IMR-90 (cell line): ENCODE results near the gene EPHX1. TPM values are rescaled to one million over a fixed set of nuclear protein-coding genes. Genes with fewer than 3 reads are reported as not detected.

Source experiments
- ATAC-seq: fragments of 200-7000 bp; cut with Tn5 transposase; 2 replicates; pipeline ENCODE4 v1.9.1; 2020; ENCODE audit warnings: low read depth, mild to moderate bottlenecking, moderate library complexity
- BruUV-seq: library from RNA; stranded (reverse); fragments of 400-500 nt; replicated peaks from 2 replicates; lab custom pipeline; 2021; lab: Mats Ljungman, UMichigan
- CTCF ChIA-PET: fragments of 300-600 bp; formaldehyde crosslinking; extraction: SDS; loops from one replicate; lab custom pipeline; 2021; ENCODE audit warnings: antibody characterized with exemption; lab: Yijun Ruan, JAX
- POLR2A ChIA-PET: fragments of 300-600 bp; sonication (Branson Sonifier 250); formaldehyde crosslinking; loops from one replicate; lab custom pipeline; 2022; ENCODE audit warnings: antibody characterized with exemption; ENCODE audit not compliant: unreplicated experiment; lab: Charles Lee
- DNase-seq: peaks from one replicate; pipeline ENCODE4 v3.0.0; 2013
- H2AFZ ChIP-seq: replicated peaks from 2 replicates; pipeline ENCODE3; 2013; ENCODE audit warnings: low read length, mild to moderate bottlenecking; ENCODE audit not compliant: poor library complexity
- H2AK5ac ChIP-seq: 2 replicates; pipeline ENCODE4 v1.6.1; 2013; ENCODE audit warnings: low read depth, low read length, inconsistent platforms
- H2AK9ac ChIP-seq: replicated peaks from 2 replicates; pipeline ENCODE3; 2013; ENCODE audit warnings: mild to moderate bottlenecking, low read depth, low read length, moderate library complexity; ENCODE audit not compliant: poor library complexity
- H2BK120ac ChIP-seq: 2 replicates; pipeline ENCODE4 v1.6.1; 2013; ENCODE audit warnings: low read depth, low read length, inconsistent platforms
- H2BK15ac ChIP-seq: 3 replicates; pipeline ENCODE4 v1.6.1; 2013; ENCODE audit warnings: low read depth, low read length, inconsistent platforms
- H2BK20ac ChIP-seq: 2 replicates; pipeline ENCODE4 v1.6.1; 2013; ENCODE audit warnings: low read depth, mild to moderate bottlenecking, inconsistent platforms, low read length, moderate library complexity
- H2BK5ac ChIP-seq: 2 replicates; pipeline ENCODE4 v1.6.1; 2013; ENCODE audit warnings: mild to moderate bottlenecking, low read depth, low read length, inconsistent platforms; ENCODE audit not compliant: poor library complexity, severe bottlenecking
- H3K14ac ChIP-seq: replicated peaks from 2 replicates; pipeline ENCODE4 v1.6.1; 2013; ENCODE audit warnings: low read depth, low read length, inconsistent platforms
- H3K18ac ChIP-seq: 2 replicates; pipeline ENCODE4 v1.6.1; 2013; ENCODE audit warnings: low read depth, low read length, control low read depth
- H3K23ac ChIP-seq: 2 replicates; pipeline ENCODE4 v1.6.1; 2013; ENCODE audit warnings: low read depth, low read length, inconsistent platforms
- H3K27ac ChIP-seq: 2 replicates; pipeline ENCODE4 v1.5.1; 2013; ENCODE audit warnings: mild to moderate bottlenecking, control low read depth, low read length; ENCODE audit not compliant: insufficient read depth
- H3K27me3 ChIP-seq: 2 replicates; pipeline ENCODE4 v1.6.1; 2013; ENCODE audit warnings: low read length; ENCODE audit not compliant: control insufficient read depth, insufficient read depth
- H3K36me3 ChIP-seq: 2 replicates; pipeline ENCODE4 v1.6.1; 2013; ENCODE audit warnings: low read length, mixed read lengths; ENCODE audit not compliant: control insufficient read depth, insufficient read depth
- H3K4ac ChIP-seq: 2 replicates; pipeline ENCODE4 v1.6.1; 2013; ENCODE audit warnings: low read depth, low read length, inconsistent platforms
- H3K4me1 ChIP-seq: 2 replicates; pipeline ENCODE4 v1.6.1; 2013; ENCODE audit warnings: low read length, mixed read lengths; ENCODE audit not compliant: control insufficient read depth, insufficient read depth
- H3K4me2 ChIP-seq: 2 replicates; pipeline ENCODE4 v1.6.1; 2013; ENCODE audit warnings: low read depth, mild to moderate bottlenecking, control low read depth, low read length, moderate library complexity
- H3K4me3 ChIP-seq: 2 replicates; pipeline ENCODE4 v1.5.1; 2013; ENCODE audit warnings: low read depth, mild to moderate bottlenecking, control low read depth, low read length, moderate library complexity; ENCODE audit not compliant: insufficient read depth
- H3K56ac ChIP-seq: 2 replicates; pipeline ENCODE4 v1.6.1; 2013; ENCODE audit warnings: low read length, inconsistent platforms; ENCODE audit not compliant: insufficient read depth; ENCODE audit errors: extremely low read depth
- H3K79me1 ChIP-seq, 2 experiments: 2 replicates each; pipeline ENCODE4 v1.6.1; 2013; ENCODE audit warnings: low read length in 2 of 2, inconsistent platforms in 1 of 2, low read depth in 1 of 2
- H3K9ac ChIP-seq: 2 replicates; pipeline ENCODE4 v1.6.1; 2013; ENCODE audit warnings: low read depth, low read length, control low read depth
- H3K9me1 ChIP-seq: 2 replicates; pipeline ENCODE4 v1.6.1; 2013; ENCODE audit warnings: low read length, inconsistent platforms; ENCODE audit not compliant: insufficient read depth
- H3K9me3 ChIP-seq: 2 replicates; pipeline ENCODE4 v1.6.1; 2013; ENCODE audit warnings: low read length; ENCODE audit not compliant: control insufficient read depth, insufficient read depth
- H4K20me1 ChIP-seq: 2 replicates; pipeline ENCODE4 v1.6.1; 2013; ENCODE audit warnings: low read length, inconsistent platforms; ENCODE audit not compliant: insufficient read depth
- H4K5ac ChIP-seq: 2 replicates; pipeline ENCODE4 v1.6.1; 2013; ENCODE audit warnings: mild to moderate bottlenecking, low read depth, low read length, control low read depth
- H4K8ac ChIP-seq, 2 experiments: 2 replicates each; pipeline ENCODE4 v1.6.1; 2013; ENCODE audit warnings: low read depth in 2 of 2, low read length in 2 of 2, control low read depth in 1 of 2, inconsistent platforms in 1 of 2
- H4K91ac ChIP-seq: 2 replicates; pipeline ENCODE4 v1.6.1; 2013; ENCODE audit warnings: low read depth, low read length, inconsistent platforms; ENCODE audit not compliant: insufficient read depth
- CEBPB ChIP-seq: IDR thresholded peaks from 2 replicates; pipeline ENCODE4 v1.6.1; 2012; ENCODE audit warnings: low read depth, low read length, improper control_type of control experiment
- CHD1 ChIP-seq: IDR thresholded peaks from 2 replicates; pipeline ENCODE4 v1.6.1; 2012; ENCODE audit warnings: low read depth, low read length, improper control_type of control experiment
- MAZ ChIP-seq: IDR thresholded peaks from 2 replicates; pipeline ENCODE4 v1.6.1; 2012; ENCODE audit warnings: low read depth, mild to moderate bottlenecking, low read length, improper control_type of control experiment, moderate library complexity, borderline replicate concordance
- MXI1 ChIP-seq: IDR thresholded peaks from 2 replicates; pipeline ENCODE4 v1.6.1; 2012; ENCODE audit warnings: low read depth, mild to moderate bottlenecking, low read length, moderate library complexity, borderline replicate concordance
- NFE2L2 ChIP-seq: fragments of 150-350 bp; IDR thresholded peaks from 2 replicates; pipeline ENCODE4 v1.6.1; 2016; ENCODE audit warnings: low read depth, mild to moderate bottlenecking, low read length
- POLR2A ChIP-seq: IDR thresholded peaks from 2 replicates; pipeline ENCODE4 v1.6.1; 2012; ENCODE audit warnings: mild to moderate bottlenecking, low read depth, low read length
- RAD21 ChIP-seq: IDR thresholded peaks from 2 replicates; pipeline ENCODE4 v1.6.1; 2012; ENCODE audit warnings: low read length, improper control_type of control experiment
- RCOR1 ChIP-seq: IDR thresholded peaks from 2 replicates; pipeline ENCODE4 v1.6.1; 2012; ENCODE audit warnings: mild to moderate bottlenecking, low read length, improper control_type of control experiment; ENCODE audit not compliant: insufficient replicate concordance
- SMC3 ChIP-seq: fragments of 150-350 bp; IDR thresholded peaks from 2 replicates; pipeline ENCODE4 v1.6.1; 2016; ENCODE audit warnings: low read depth, mild to moderate bottlenecking, antibody characterized with exemption, low read length, moderate library complexity
- WGBS, 2 experiments: methylation state at CpG; one replicate each; pipeline versions ENCODE4 v1.1.5 to v1.1.7; 2013; ENCODE audit warnings: missing lambda C conversion rate in 2 of 2; ENCODE audit not compliant: insufficient read length in 1 of 2; ENCODE audit errors: extremely low coverage in 2 of 2; 5-methylcytosine and 5-hydroxymethylcytosine counted together
- dilution Hi-C: fragments of 300-500 bp; cut with HindIII; formaldehyde crosslinking; loops from one replicate; pipeline ENCODE4 v1.14.3; 2018; ENCODE audit warnings: low sequenced_read_pairs; ENCODE audit not compliant: unreplicated experiment
- in situ Hi-C: fragments of 300-500 bp; cut with MboI; formaldehyde crosslinking; loops from 3 replicates; pipeline ENCODE4 v1.14.3; 2019; ENCODE audit warnings: low sequenced_read_pairs, inconsistent platforms, mixed read lengths
- intact Hi-C: fragments of 100-400 bp; cut with micrococcal nuclease; formaldehyde crosslinking; loops from 2 replicates; pipeline ENCODE4 v1.10.0; 2022
- polyA plus RNA-seq, 3 experiments: library from polyadenylated mRNA; depleted of rRNA; stranded (reverse); fragments of >200 nt; gene quantifications; 2 replicates each; pipeline ENCODE4 v1.2.3, GENCODE V29; 2012; ENCODE audit warnings: low replicate concordance in 1 of 3
- total RNA-seq: library from RNA; depleted of rRNA; stranded (reverse); fragments of >200 nt; gene quantifications from 2 replicates; pipeline ENCODE4 v1.2.3, GENCODE V29; 2012
- TF ChIP-seq, protein P1 (sequence below): conservative IDR thresholded peaks from 2 replicates; pipeline ENCODE4 v1.5.1; 2012; ENCODE audit warnings: mild to moderate bottlenecking, low read depth, low read length, improper control_type of control experiment

Gene EPHX1
- total and polyA plus RNA-seq, 2 of the 4 experiments (the other 2 are of a cell fraction), result 20.3 to 46.3 TPM

DNA sequence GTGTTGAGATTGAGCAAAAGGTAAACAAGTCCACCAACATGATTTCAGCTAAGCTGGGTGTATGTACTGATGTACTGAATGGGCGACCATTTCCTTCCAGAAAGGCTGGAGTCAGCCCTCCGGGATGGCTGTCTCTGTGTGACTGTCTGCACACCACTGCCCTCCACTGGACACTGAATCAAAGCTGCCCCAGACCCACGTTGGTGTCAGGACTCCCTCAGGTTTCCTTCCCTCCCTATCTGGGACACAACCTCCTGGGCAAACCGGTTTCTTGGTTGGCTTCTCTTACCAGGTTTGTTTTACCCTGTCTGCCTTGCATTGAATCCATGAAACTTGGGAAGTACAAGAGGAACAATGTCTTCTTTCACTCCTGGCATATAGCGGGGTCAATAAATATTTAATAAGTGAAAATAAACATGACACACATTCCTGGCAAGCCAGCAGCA, 37.6 kb upstream of the EPHX1 start:
- Histone ChIP-seq H3K36me3 (no peaks in the 10 kb centered on the region), H3K9me1 (peaks cover 10% of the 10 kb centered on the region), H3K79me1 (peaks cover 0 to 6% of the 10 kb centered on the region in 2 experiments; a peak in 1 of 4 replicates), H2AK9ac (no peak overlapping the region), H3K27me3 (no peaks in the 10 kb centered on the region), H4K91ac (peak overlapping the region; percentile 62; the same call in 1 of the 2 replicates), H4K5ac (peak overlapping the region; percentile 62; the same call in 1 of the 2 replicates), H3K4me1 (peaks cover 16% of the 10 kb centered on the region), H3K56ac (no peak overlapping the region), H2BK5ac (no peak overlapping the region), H3K23ac (peak overlapping the region; percentile 41; the same call in 1 of the 2 replicates), H4K20me1 (peaks cover 2% of the 10 kb centered on the region; the same call in 1 of the 2 replicates), H3K14ac (peak overlapping the region; percentile 23; the same call in 1 of the 2 replicates), H2AK5ac (no peak overlapping the region), H3K4ac (peak overlapping the region; percentile 54; the same call in 1 of the 2 replicates), H3K4me2 (peak overlapping the region; percentile 26), H4K8ac (peak overlapping the region; percentile 14 to 70; a peak in 2 of 4 replicates), H2BK120ac (peak overlapping the region; percentile 76), H3K27ac (peak overlapping the region; percentile 20; the same call in 1 of the 2 replicates), H2BK20ac (peak overlapping the region; percentile 63), H3K18ac (peak overlapping the region; percentile 10), H3K9ac (peak overlapping the region; percentile 8; the same call in 1 of the 2 replicates), H2BK15ac (peak overlapping the region; percentile 1; the same call in 2 of the 3 replicates), H2AFZ (peak overlapping the region; percentile 5), H3K9me3 (no peaks in the 10 kb centered on the region), H3K4me3 (no peak overlapping the region)
- CTCF ChIA-PET, result interaction anchor here (0.6 to 2.8 kb wide), 27 partner anchors 9 to 298 kb away, joined by 3 to 23 read pairs (median 4); partner anchors contain the start of gene ENAH
- DNase-seq (peak; percentile 88), ATAC-seq (peak; percentile 90)
- dilution Hi-C loops (no loop called here), in situ Hi-C loops (no loop called here), intact Hi-C loops (loop anchor here (1.0 to 5.0 kb wide), 7 partner anchors 75 to 297 kb away; partner anchors contain the start of gene ENAH)
- POLR2A ChIA-PET, result interaction anchor here (0.5 to 1.4 kb wide), 2 partner anchors 117 to 123 kb away, joined by 3 to 4 read pairs; no protein-coding TSS in a partner anchor
- TF ChIP-seq SMC3, result peak; percentile 98
- TF ChIP-seq RCOR1, result no peak
- peak; percentile 55; the same call in 1 of the 2 replicates for TF ChIP-seq CEBPB
- TF ChIP-seq NFE2L2, result no peak
- TF ChIP-seq MAZ, result 0 out of 2 replicates have a peak, but pooled peaks have one; percentile 42
- peak; percentile 99 for TF ChIP-seq RAD21
- TF ChIP-seq, protein P1, sequence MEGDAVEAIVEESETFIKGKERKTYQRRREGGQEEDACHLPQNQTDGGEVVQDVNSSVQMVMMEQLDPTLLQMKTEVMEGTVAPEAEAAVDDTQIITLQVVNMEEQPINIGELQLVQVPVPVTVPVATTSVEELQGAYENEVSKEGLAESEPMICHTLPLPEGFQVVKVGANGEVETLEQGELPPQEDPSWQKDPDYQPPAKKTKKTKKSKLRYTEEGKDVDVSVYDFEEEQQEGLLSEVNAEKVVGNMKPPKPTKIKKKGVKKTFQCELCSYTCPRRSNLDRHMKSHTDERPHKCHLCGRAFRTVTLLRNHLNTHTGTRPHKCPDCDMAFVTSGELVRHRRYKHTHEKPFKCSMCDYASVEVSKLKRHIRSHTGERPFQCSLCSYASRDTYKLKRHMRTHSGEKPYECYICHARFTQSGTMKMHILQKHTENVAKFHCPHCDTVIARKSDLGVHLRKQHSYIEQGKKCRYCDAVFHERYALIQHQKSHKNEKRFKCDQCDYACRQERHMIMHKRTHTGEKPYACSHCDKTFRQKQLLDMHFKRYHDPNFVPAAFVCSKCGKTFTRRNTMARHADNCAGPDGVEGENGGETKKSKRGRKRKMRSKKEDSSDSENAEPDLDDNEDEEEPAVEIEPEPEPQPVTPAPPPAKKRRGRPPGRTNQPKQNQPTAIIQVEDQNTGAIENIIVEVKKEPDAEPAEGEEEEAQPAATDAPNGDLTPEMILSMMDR, result peak; percentile 94
- 0 out of 2 replicates have a peak, but pooled peaks have one; percentile 26 for TF ChIP-seq MXI1
- TF ChIP-seq CHD1, result peak; percentile 80; the same call in 1 of the 2 replicates
- peak; percentile 60; the same call in 1 of the 2 replicates for TF ChIP-seq POLR2A
- 0% methylated on average over 1 of the region's 5 CpGs; no CpG with 5 or more reads in 1 of the 2 experiments for WGBS, 2 experiments
- no TSS peak for BruUV-seq
